A549 treated with Mapracorat at 1 μM for 4 hours (cell line): Measurements from ENCODE around the gene ANKRD27. TPM values are rescaled to one million over a fixed set of nuclear protein-coding genes. Genes with fewer than 3 reads are reported as not detected.

Experiments
- total RNA-seq: library from RNA; stranded (reverse); fragments of 200-300 nt; extraction: Qiagen RNA extraction; gene quantifications from 5 replicates; pipeline ENCODE4 v1.2.3, GENCODE V29; 2022

ANKRD27 gene
- 33.7 to 51.3 TPM (median 42.7 TPM) in 5 replicates for total RNA-seq

DNA sequence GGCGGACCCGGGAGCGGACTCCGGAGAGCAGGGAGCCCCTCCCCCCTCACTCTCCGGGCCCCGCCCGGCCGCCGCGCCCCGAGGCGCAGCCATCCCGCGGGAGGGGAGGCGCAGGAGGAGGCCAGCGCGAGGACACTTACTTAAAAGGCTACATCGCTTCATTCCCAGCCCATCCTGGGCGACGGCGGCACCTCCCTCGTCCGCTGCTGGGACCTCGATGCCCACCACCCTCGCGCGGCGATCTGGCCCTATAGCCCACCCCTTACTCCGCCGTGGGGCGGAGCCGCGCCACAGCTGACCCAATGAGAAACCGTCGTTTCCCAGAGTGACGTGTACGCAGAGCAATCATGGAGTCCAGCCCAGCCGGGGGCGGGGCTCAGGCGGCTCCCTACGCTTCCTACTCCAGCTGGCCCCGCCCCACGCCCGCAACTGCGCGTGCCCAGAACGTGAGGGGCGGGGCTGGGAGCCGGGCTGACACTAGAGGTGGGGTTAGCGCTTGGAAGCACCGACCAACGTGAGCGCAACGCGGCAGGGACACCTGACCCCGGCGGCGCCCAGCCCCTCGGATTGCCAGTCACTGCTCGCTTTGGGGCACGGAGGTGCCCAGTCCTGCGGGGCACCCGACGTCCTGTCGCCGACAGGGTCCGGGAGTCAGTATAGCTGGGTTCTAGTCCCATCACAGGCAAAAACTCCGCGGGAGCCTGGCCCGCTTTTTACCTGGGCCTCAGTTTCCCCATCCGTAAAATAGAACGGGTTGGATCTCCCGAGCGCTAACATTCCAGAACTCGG, at the start of gene ANKRD27:
ANKRD27 (minus strand) TSS at position 250 of the 789 bp plus-strand sequence. CDS start 16,165 bp downstream, outside the sequence.

DNA sequence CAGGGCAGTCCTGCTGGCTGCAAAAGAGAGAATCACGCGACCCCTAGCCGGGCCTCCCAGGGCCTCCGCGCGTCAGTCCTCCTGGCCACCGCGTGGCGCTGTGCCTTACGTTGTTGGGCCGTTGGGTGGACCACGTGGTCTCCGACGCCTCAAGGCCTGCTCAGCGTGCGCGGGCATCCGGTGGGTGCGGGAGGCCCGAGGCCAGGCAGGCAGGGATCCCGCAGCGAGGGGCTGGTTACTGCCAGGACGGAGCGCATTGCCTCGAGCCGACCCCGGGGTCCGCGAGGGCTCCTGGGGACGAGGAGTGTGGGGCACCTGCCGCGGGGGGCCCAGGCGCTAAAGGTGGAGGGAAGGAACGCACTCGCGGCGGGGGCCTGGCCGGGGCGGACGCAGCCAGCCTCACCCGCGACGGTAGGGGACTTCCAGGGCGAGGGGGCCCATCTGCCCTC, 44.7 kb upstream of the ANKRD27 start, which contains the start of gene TDRD12:
TDRD12 (plus strand) TSS at position 157 of the 449 bp plus-strand sequence. CDS start 306 bp downstream, outside the sequence.

DNA sequence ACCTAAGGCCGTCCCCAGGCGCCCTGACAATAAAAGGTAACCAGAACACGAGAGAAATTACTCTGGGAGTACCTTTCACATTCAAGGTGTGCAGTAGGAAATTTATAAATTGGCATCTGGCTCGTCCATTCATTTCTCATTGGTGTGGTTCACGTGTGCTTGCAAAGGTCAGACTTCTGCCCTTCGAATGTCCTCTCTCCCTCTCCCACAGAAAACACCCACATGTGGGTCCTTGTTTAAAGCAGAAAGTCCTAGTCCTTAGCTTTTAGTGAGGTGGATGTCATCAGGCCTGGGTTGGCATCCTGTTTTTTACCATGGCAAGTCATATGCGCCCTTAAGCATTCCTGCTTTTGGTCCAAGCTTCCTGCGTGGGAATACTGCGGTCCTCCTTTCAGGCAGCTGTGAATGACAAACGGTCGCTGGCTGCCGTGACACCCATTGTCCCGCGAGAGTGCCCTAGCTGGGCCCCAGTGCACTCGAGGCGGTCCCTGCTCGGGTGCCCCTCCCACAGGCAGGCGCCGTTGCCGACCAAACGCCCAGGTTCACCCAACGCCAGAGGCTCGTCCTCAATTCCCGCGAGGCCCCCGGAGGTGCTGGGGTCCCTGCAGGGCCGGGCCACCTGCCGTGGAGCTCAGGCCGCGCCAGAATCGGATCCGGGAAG, 16.4 kb upstream of the ANKRD27 start, which contains the start of gene NUDT19:
NUDT19 (plus strand) TSS at position 531 of the 661 bp plus-strand sequence. CDS start 140 bp downstream, outside the sequence.

GRCh38 chr19:32675720-32676185, 773 bp upstream of the ANKRD27 start, which contains the start of gene RGS9BP:
Gene RGS9BP (plus strand): TSS chr19:32675848. CDS start chr19:32676264, 416 bp downstream.

GRCh38 chr19:32580901-32581704, 93.9 kb downstream of the ANKRD27 start, which contains the start of gene PDCD5:
Gene PDCD5 (plus strand): TSS chr19:32581190. CDS start chr19:32581262, 72 bp downstream.

Other genes starting within 250 kb of the ANKRD27 start
- 435 to 538 TPM (median 469 TPM) in 5 replicates for gene PDCD5, start 94.0 kb downstream of the ANKRD27 start, total RNA-seq
- 0.34 to 0.63 TPM (median 0.48 TPM) in 5 replicates for gene RGS9BP, start 668 bp upstream of the ANKRD27 start, total RNA-seq
- 30.4 to 38.3 TPM (median 35.7 TPM) in 5 replicates for gene NUDT19, start 16.6 kb upstream of the ANKRD27 start, total RNA-seq
- gene TDRD12, start 44.6 kb upstream of the ANKRD27 start, total RNA-seq = 0.08 to 0.15 TPM (median 0.09 TPM) in 5 replicates
- 0.29 to 0.62 TPM (median 0.45 TPM) in 4 of 5 replicates, not detected in the other for gene SLC7A9, start 194.6 kb upstream of the ANKRD27 start, total RNA-seq